ENCODE data around the gene TALDO1. TPM values are rescaled to one million over a fixed set of nuclear protein-coding genes. Genes with fewer than 3 reads are reported as not detected.

Gene TALDO1
- total RNA-seq, 4 donors from 2014 or later = 203 to 323 (median 241) TPM

DNA sequence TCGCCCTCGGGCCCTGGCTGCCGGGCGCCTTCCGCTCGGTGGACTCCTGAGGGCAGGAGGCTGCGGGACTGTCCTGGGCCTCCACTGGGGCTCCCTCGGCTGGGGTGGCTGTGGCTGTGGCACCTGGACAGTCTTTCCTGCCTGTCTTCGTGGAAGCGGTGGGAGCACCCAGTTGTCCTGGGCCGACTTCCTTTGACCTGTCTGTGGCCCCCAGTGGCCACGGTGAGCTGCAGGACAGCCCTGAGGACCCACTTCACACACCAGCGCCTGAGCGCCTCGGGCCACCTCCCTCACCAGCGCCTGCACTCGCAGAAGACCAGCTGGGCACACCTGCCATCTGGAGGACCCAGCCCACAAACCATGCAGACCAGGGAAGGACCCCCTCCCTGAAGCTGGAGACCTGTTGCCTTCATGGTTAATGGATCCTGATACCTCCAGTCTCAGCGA is 43.0 kb upstream of the TALDO1 start:
- H3K36me3 ChIP-seq = peaks cover 0 to 45% (median 0%) of the 10 kb centered on the region in 3 donors
- peak overlapping the region in 3 of 4 donors; percentile 81 to 94 (median 90) for H3K27ac ChIP-seq
- no peak overlapping the region for H3K4me3 ChIP-seq
- WGBS, 2 donors = 86 to 90% methylated on average over 17 to 18 of the region's 18 CpGs
- peaks cover 0 to 70% (median 39%) of the 10 kb centered on the region in 4 donors for H3K4me1 ChIP-seq
- TF ChIP-seq EP300 (IDR thresholded peaks at IDR 0.05) (no peak), CTCF (IDR thresholded peaks at IDR 0.05) (no peak), POLR2A (IDR thresholded peaks at IDR 0.05) (no peak)
- no peak for DNase-seq (ENCODE audit: low spot score in 2 of 2)
- no peaks in the 10 kb centered on the region for H3K9me3 ChIP-seq
- peaks cover 0 to 4% of the 10 kb centered on the region in 2 donors for H3K27me3 ChIP-seq

GRCh38 chr11:704781-705645 is 42.3 kb upstream of the TALDO1 start:
- peaks cover 0 to 4% of the 10 kb centered on the region in 2 donors for H3K27me3 ChIP-seq
- peak overlapping the region; percentile 43 to 64 (median 44) for H3K4me3 ChIP-seq
- WGBS, 2 donors = 68 to 75% methylated on average over 17 to 25 of the region's 27 CpGs
- H3K36me3 ChIP-seq = peaks cover 0 to 39% (median 0%) of the 10 kb centered on the region in 3 donors
- H3K9me3 ChIP-seq = no peaks in the 10 kb centered on the region
- H3K4me1 ChIP-seq = peaks cover 0 to 78% (median 41%) of the 10 kb centered on the region in 4 donors
- TF ChIP-seq EP300 (IDR thresholded peaks at IDR 0.05) (no peak), CTCF (IDR thresholded peaks at IDR 0.05) (no peak), POLR2A (IDR thresholded peaks at IDR 0.05) (no peak)
- peak overlapping the region; percentile 68 to 94 (median 86) for H3K27ac ChIP-seq
- no peak for DNase-seq (ENCODE audit: low spot score in 2 of 2)

- TF ChIP-seq POLR2A (IDR thresholded peaks at IDR 0.05) = no peak
- TF ChIP-seq EP300 (IDR thresholded peaks at IDR 0.05) = no peak
- no peak for TF ChIP-seq CTCF (IDR thresholded peaks at IDR 0.05)
- H3K4me3 ChIP-seq = peak within 1 kb of the TSS; percentile 43 to 64 (median 44)
- H3K27me3 ChIP-seq = peaks cover 0 to 4% of the 10 kb centered on the region in 2 donors
- H3K27ac ChIP-seq = peak within 1 kb of the TSS; percentile 68 to 94 (median 86)
- WGBS, 2 donors = 8 to 20% methylated on average over 10 to 50 of the region's 90 CpGs
- DNase-seq (ENCODE audit: low spot score in 2 of 2) = no peak
- H3K9me3 ChIP-seq = no peaks in the 10 kb centered on the region
- peaks cover 0 to 86% (median 45%) of the 10 kb centered on the region in 4 donors for H3K4me1 ChIP-seq
- peaks cover 0 to 31% (median 0%) of the 10 kb centered on the region in 3 donors for H3K36me3 ChIP-seq
These were observed 41.4 kb upstream of the TALDO1 start, which contains the start of gene EPS8L2 for GRCh38 chr11:705646-706438. EPS8L2 (plus strand) TSS chr11:706231; CDS start chr11:709408, 3,177 bp downstream.

- H3K4me1 ChIP-seq = peaks cover 0 to 93% (median 48%) of the 10 kb centered on the region in 4 donors
- H3K9me3 ChIP-seq = no peaks in the 10 kb centered on the region
- no peak for TF ChIP-seq EP300 (IDR thresholded peaks at IDR 0.05)
- H3K4me3 ChIP-seq = peak overlapping the region; percentile 43 to 64 (median 44)
- H3K36me3 ChIP-seq = peaks cover 0 to 27% (median 0%) of the 10 kb centered on the region in 3 donors
- DNase-seq (ENCODE audit: low spot score in 2 of 2) = no peak
- 5 to 9% methylated on average over 6 to 7 of the region's 22 CpGs for WGBS, 2 donors
- H3K27ac ChIP-seq = peak overlapping the region; percentile 68 to 94 (median 86)
- H3K27me3 ChIP-seq = peaks cover 0 to 4% of the 10 kb centered on the region in 2 donors
These were observed 40.8 kb upstream of the TALDO1 start for GRCh38 chr11:706439-706956.
